Right hindlimb (tissue), 1 donor: Measurements from ENCODE around the gene AKR1B15.
"Not testable (repeated sequence)": the region's sequence is repeated elsewhere in the genome, so short reads cannot be mapped to it uniquely, and the experiment has no call there.

Source experiments
- DNase-seq: peaks from one replicate; pipeline ENCODE4 v3.0.0-alpha.2; 2018

The AKR1B15 gene

DNA sequence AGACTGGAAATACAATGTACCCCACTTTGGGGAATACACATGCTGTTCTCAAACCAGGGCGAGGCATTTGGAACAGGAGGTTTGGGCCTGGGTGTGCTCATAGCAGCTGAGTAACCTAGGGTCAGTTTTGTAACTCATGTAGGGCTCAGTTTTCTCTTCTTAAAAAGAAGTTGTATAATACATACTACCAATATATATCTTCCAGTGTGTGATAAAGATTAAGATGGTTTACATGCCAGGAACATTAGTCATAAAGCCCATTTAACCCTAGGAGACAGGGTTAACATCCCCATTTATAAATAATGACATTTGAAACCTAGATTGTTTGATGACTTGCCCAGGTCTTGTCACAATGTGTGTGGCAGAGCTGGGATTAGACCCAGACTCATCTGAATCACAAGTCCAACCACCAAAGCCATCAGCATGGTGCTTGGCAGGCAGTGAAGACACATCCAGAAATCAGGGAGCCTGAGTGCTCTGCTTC lies 15.6 kb upstream of the AKR1B15 start:
- DNase-seq: no peak

DNA sequence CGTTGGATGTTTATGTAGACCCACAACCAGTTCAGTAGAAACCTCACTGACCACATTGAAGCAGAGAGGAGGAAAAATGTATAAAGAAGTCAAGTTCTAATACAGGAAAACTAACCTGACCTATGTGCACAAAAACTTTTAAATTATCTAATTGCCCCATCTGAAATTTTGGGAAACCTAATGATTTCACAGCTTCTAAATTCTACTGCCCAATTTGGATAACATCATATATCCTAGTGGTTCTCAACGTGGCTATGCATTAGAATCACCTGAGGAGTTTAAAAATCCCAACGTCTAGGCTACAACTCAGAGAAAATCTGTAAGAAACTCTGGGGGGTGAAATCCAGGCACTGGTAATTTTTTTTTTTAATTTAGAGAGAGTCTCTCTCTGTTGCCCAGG lies 14.3 kb upstream of the AKR1B15 start:
- no peak for DNase-seq

DNA sequence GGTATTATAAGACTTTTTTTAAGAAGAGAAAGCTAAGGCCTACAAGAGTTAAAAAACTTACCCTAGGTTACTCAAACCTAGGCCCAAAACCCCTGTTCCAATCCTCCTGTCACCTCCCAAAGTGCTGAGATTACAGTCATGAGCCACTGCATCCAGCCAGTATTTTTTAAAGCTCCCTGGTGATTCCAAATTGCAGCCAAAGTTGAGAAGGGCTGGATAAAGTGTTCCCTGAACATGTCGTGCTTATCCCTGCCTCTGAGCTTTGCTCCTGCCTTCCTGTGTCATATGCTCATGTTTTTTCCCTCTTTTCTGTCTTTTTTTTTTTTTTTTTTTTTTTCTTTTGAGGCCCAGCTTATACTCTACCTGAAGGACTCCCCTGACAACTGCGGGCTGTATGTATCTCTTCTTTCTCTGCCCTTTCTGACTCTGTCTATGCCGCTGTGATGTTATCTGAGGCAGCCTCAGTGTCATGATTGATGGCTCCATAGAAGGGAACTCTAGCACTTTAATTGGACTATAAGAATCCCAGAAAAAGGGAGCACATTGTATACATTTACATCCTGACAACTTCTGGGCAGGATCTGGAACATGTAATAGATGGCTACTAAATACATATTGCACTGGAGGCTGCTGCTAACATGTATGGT lies 13.5 kb upstream of the AKR1B15 start:
- DNase-seq: no peak

DNA sequence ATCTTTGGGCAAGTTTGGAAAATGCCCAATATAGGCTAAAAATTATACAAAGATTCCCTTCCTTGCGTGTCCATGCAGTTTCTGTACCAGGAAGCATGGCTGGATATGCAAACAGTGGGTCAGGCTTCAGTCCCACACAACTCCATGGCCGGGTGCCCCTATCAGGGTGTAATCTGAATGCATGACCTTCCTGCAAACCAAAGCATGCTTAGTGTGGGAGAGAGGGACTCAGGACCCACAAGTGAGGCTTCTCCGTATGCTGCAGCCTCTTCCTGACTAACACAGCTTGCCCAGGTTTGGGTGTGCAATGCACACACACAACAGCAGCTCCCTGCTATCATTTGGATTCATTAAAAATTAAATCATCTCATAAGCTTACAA lies 13.0 kb upstream of the AKR1B15 start:
- no peak for DNase-seq

DNA sequence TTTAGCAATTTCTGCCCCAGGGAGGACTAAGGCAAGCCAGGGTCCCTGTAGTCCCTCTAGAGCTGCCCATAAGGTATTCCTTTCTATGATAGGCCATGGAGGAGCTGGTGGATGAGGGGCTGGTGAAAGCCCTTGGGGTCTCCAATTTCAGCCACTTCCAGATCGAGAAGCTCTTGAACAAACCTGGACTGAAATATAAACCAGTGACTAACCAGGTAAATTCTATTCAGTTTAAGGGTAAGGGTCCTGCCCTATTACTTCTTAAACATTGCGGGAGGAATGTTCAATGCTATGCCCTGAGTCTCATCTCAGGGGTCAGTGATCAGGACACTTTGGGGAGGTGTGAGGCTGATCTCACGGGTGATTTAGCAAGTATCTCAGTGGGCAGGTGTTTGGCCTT lies 12.4 kb upstream of the AKR1B15 start:
- DNase-seq: not testable (repeated sequence)

DNA sequence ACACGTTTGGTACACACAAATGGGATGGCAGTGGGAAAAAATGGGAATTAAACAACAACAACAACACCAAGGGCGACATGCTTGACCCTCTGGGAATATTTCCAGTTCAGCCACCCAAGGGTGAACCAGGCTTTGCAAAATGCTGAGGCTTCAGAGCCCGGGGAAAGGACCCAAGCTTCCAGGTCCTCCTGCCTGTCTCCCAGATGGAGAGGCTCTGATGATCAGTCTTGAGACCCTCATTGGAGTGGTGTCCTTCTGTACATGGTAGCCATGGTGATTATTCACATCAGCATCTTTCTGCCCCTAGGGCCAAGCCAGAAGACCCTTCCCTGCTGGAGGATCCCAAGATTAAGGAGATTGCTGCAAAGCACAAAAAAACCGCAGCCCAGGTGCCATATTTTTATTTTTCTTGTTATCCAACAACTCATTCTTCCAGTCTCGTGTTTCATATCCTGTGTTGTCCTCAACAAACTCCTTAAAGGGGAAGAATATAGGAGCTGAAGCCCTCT lies 11.6 kb upstream of the AKR1B15 start:
- not testable (repeated sequence) for DNase-seq

DNA sequence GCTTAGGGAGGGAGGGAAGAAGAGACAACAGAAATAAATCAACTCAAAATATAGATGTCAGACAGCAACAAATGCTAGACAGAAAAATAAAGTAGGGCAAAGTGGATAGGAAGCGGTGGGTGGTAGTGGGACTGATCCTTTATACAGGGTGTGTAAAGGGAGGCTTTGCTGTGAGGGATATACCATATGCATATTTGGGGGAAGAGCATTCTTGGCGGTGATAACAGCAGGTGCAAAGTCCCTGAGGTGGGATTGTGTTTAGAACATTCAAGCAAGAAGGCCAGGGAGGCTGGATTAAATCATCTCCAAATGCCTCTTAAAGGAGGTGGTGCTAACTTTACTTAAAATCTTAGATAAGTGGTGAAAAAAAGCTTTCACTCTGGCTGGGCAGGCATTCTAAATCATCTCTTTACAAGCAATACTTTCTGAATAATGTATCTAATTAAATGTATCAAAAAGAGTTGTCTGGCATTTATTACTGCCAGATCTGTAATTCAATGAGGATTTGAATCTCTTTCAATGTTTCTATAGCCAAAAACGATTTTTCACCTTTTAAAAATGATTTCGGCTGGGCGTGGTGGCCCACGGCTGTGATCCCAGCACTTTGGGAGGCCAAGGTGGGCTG lies 9.4 kb upstream of the AKR1B15 start:
- no peak for DNase-seq

DNA sequence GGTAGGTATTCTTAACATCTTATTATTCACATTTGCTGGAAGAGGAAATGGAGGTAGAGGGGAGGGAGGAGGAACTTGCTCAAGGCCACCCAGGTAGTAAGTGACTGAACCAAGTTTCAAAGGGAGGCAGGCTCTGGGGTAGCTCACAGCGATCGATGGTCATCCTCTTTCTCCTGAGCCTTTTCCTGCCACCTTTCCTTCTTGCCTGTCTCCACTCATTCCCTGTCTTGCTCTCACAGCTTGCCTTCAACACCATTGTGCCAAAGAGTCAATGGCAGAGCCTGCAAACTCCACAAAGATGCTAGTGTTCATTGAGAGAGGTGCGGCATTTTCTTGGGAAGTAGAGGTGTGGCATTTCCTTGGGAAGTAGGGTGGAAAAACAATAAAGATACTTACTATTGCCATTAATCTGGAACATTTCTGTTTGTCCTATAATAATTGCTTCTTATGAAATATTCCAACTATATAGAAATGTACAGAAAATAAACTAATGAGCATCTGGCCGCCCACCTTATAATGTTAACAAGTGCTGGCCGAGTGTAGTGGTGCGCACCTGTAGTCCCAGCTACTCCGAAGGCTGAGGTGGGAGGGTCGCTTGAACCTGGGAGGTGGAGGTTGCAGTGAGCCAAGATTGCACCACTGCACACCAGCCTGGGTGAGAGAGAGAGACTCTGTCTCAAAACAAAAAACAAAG lies 7.3 kb upstream of the AKR1B15 start:
- not testable (repeated sequence) for DNase-seq

DNA sequence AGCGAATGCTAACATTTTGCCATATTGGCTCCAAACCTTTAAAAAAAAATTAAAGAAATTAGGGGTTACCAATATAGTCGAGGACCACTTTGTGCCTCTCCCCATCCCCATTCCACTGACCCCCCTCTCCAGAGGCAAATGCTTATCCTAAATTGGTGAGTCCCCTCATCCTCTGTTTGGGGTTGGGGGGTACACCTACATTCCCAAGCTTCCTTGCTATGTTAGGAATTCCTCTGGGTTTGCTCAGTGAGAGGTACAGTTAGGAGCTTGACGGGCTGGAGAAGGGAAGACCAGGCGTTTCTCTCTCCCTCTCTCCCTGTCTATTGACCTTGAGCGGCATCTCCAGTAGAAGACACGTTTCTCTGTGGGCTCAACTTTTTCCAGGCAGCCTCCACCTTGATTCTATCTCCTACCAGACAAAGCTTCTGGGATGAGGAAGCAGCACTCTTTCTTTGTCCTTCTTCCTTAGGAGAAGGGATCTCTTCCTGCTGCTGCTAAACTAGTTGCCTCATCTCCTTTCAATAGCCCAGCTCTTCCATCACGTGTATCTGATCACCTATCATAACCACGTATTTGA lies 6.6 kb upstream of the AKR1B15 start:
- no peak for DNase-seq

DNA sequence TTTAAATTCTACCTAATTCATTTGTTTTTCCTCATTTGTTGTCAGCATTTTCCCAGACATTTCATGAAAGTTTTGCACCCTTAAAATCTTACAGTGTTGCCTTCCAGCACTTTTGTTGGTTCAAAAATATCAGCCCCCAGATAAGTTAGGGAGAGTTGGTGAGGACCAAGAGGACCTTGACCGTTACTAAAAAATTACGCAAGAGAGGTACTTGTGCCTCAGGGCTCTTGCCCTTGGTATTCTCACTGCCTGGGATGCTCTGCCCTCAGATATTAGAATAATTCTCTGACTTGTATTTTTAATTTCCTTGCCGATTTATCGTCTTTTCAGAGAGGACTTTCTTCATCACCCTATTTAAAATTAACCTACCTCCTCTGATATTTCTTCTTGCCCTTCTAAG lies 3.5 kb upstream of the AKR1B15 start:
- no peak for DNase-seq

DNA sequence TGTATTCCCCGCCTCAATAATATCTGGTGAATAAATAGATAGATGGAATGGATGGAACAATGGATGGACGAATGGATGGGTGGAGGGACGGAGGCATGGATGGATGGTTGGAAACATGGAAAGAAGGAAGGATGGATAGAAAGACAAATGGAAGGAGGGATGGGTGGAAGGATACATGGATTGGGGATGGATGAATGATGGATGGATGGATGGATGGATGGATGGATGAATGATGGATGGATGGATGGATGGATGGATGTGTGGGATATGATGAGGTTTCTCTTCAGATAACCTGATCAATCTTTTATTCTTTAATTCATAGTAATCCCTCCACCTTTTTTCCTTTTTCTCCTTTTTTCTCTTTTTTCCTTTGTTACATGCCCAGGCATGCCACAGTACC lies 3.0 kb upstream of the AKR1B15 start:
- DNase-seq: no peak

DNA sequence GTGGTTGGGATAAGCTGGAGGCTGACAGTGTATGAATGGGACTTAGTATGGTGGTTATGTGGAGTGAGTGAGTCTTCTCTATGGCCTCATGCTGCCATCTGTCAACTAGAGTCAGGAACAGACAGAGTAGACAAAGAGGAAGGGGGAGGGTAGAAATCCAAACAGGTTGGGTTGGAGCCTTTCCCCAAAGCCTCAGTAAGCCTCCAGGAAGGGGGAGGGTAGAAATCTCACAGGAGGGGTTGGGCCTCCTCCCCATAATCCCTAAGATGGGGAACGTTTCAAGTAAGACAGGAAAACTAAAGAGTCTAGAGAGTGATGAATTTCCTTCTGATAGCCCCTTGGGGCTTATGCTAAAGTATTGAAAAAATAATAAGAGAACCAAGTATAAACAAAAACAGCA lies 2.0 kb upstream of the AKR1B15 start:
- DNase-seq: no peak

DNA sequence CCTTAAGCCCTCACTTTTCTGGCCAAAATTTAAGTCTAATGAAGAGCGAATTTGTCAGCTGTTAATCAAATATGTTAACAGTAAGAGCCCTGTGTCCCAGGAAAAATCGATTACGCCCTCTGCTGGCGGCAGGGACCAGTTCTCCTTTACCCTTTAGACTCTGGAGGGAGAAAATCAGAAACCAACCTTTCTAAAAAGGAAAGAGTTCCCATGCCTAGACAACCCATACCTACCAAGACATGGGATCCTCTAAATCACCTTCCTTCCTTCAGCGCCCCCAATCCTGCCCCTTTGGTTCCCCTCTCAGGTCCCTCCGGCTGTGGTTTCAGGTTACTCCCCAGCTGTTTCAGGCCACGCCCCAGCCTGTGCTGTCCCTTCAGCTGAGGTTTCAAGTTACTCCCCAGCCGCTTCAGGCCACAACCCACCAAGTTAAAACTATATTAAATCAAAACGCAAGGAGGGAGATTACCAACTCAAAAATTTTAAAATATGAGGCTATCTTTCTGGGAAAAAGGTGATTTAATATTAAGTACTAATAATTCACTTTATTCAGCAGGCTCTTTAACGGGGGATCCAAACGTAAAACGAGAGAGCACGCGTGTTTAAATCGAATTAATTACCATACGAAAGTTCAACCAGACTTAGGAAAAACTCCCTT lies 1.4 kb upstream of the AKR1B15 start:
- DNase-seq: peak; percentile 81

DNA sequence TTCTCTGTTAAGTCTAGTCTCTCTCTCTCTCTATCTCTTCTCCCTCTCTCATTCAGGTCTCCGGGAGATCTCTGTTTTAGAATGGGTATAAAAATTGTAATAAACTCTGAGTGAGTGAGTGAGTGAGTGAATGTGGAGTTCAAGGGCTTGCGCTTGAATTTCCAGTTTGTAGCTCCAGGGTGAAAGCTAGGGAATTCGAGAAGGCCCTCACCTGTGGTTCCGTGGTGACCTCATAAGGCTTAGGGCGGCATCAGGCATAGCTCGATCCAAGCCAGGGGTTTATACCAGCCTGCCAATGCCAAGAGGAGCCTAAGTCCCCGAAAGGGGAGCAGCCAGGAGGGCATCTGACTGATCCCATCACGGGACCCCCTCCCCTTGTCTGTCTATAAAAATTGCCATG lies 456 bp downstream of the AKR1B15 start:
- no peak for DNase-seq

DNA sequence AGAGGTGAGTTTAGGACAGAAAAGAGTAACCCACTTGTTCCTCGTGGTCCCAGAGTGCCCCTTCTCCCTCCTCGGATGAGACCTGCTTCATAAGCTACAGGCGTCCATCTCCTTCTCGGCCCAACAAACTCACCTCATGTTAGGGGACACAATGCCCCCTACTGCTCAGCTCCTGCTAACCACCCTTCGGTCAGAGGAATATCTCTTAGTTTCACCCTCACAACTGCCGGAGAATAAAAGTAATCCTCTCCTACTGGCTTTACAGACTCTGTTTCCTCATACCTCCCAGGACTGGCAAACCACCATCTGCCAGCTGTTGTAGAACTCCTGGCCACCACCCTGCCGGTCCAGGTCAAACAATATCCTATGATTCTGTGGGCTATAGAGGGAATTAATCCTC lies 3.2 kb downstream of the AKR1B15 start:
- no peak for DNase-seq

DNA sequence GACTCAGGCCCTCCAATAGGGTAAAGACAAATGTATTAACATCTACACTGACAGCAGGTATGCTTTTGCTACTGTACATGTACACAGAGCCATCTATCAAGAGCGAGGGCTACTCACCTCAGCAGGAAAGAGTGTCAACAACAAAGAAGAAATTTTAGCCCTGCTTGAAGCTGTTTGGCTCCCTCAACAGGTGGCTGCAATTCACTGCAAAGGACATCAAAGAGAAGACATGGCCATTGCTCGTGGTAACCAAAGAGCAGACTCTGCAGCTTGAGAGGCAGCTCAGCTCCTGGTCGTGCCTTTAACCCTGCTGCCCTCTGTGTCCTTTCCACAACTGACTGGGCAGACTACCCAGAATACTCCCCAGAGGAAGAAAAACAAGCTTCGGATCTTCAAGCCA lies 5.1 kb downstream of the AKR1B15 start:
- DNase-seq: no peak

DNA sequence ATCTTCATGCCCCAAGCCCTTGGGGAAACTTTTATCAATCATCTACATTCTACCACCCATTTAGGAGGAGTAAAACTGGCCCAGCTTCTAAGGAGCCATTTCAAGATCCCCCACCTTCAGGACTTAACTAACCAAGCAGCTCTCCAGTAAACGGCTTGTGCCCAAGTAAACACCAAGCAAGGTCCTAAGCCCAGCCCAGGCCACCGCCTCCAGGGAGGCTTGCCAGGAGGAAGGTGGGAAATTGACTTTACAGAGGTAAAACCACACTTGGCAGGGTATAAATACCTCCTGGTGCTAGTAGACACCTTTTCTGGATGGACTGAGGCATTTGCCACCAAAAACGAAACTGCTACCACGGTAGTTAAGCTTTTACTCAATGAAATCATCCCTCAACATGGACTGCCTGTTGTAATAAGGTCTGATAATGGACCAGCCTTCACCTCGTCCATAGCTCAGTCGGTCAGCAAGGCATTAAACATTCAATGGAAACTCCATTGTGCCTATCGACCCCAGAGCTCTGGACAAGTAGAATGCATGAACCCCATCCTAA lies 5.6 kb downstream of the AKR1B15 start:
- DNase-seq: no peak

DNA sequence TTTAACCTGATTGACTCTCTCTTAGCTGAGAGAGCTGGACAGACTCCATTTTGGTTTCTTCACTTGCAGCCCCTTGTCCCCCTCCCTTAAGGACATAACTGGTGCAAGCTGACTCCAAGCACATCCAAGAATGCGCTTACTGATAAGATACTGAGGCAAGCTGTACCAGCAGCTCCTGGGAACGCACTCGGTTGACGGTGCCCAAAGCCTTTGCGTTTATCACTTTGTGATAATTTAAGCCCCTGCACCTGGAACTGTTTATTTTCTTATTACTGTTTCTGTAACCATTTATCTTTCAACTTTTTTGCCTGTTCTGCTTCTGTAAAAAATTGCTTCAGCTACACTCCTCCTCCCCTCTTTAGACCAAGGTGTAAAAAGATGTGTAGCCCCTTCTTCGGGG lies 8.5 kb downstream of the AKR1B15 start:
- DNase-seq: no peak

DNA sequence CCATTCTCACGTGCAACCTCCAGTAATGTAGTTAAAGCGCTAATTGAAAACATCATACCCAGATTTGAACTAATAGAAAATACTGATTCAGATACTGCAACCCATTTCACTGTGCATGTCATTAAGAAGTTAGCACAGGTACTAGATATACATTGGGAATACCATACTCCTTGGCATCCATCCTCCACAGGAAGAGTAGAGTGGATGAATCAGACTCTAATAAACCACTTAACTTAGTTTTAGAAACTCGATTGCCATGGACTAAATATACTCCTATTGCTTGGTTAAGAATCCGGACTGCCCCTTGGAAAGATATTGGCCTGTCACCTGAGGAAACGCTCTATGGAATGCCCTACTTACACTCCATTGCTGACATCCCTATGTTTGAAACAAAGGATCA lies 9.5 kb downstream of the AKR1B15 start:
- no peak for DNase-seq

DNA sequence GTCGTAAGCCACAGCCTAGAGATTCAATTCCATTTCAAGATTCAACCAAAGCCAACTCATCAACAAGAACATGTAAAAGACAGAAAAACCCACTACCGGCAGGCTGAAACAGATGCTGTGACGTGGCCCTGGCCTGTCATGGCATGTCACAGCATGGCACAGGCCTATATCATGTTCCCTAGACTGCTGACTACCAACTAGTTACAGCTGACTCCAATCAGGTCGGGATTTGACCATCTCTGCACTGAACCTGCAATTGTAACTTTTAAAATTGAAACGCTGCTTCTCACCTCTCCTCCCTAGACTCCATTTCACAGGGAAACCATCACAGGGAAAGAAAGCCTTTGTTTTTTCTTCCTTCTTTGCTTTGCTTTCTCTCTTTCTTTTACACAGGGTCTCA lies 12.7 kb downstream of the AKR1B15 start:
- not testable (repeated sequence) for DNase-seq

DNA sequence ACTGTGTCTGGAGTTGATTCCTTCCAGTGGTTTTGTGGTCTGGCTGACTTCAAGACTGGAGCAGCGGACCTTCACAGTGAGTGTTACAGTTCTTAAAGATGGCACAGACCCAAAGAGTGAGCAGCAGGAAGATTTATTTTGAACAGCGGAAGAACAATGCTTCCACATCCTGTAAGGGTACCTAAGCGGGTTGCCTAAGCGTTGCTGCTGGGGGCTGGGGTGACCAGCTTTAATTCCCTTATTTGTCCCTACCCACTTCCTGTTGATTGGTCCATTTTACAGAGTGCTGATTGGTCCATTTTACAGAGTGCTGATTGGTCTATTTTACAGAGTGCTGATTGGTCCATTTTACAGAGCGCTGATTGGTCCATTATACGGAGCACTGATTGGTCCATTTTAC lies 13.2 kb downstream of the AKR1B15 start:
- no peak for DNase-seq

DNA sequence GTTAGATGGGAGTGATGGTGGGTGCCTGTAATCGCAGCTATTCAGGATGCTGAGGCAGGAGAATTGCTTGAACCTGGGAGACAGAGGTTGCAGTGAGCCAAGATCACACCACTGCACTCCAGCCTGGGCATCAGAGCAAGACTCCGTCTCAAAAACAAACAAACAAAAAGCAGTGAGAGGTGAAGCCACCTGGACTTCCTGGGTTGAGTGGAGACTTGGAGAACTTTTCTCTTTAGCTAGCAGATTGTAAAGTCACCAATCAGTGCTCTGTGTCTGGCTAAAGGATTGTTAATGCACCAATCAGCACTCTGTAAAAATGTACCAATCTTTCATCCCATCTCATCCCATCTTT lies 14.5 kb downstream of the AKR1B15 start:
- DNase-seq: not testable (repeated sequence)

DNA sequence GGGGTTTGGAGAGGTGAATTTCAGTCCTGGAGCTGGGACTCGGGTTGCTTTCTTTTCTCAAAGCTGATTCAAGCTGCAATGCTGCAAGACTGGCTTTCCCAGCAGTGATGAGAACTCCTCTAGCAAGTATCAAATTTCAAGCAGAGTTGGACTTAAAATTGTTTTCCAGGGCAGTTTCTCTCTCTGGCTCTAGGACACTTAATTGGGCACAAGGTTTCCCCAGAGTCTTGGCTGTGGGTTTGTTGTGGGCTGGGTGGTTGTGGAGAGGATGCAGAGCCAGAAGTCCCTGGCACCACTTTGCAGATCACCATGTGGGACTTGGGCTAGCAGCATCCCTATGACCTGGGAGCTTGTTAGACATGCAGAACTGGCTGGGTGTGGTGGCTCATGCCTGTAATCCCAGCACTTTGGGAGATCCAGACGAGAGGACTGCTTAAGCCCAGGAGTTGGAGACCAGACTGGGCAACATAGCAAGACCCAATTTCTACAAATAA lies 16.8 kb downstream of the AKR1B15 start:
- DNase-seq: peak; percentile 46
